Ureter (tissue), 1 donor: ENCODE results near the gene ZNF197. TPM values are rescaled to one million over a fixed set of nuclear protein-coding genes. Genes with fewer than 3 reads are reported as not detected.
"Not testable (repeated sequence)": the region's sequence is repeated elsewhere in the genome, so short reads cannot be mapped to it uniquely, and the experiment has no call there.

Experiments
- DNase-seq: peaks from one replicate; pipeline ENCODE4 v3.0.0-alpha.2; 2020; ENCODE audit warnings: low spot score
- total RNA-seq: library from RNA; stranded (reverse); gene quantifications from one replicate; pipeline ENCODE4 v1.2.4, GENCODE V29; 2023
- donor health status: DM: yes; HTN: yes; CAD: no.

The ZNF197 gene
- total RNA-seq = 23.6 TPM

- DNase-seq = peak; percentile 85
Measured at GRCh38 chr3:44624749-44625480, at the start of gene ZNF197. ZNF197 (plus strand) TSS chr3:44625036; CDS start chr3:44629155, 4,119 bp downstream.

- DNase-seq = no peak
Measured at GRCh38 chr3:44576613-44577012, 48.2 kb upstream of the ZNF197 start.

- not testable (repeated sequence) for DNase-seq
Measured at GRCh38 chr3:44577354-44577952, 47.4 kb upstream of the ZNF197 start.

- DNase-seq = not testable (repeated sequence)
Measured at GRCh38 chr3:44578316-44578715, 46.5 kb upstream of the ZNF197 start.

GRCh38 chr3:44578924-44579515 is 45.8 kb upstream of the ZNF197 start:
- DNase-seq = not testable (repeated sequence)

GRCh38 chr3:44579749-44580148 is 45.1 kb upstream of the ZNF197 start:
- DNase-seq = not testable (repeated sequence)

- not testable (repeated sequence) for DNase-seq
Measured at GRCh38 chr3:44580971-44581370, 43.9 kb upstream of the ZNF197 start.

GRCh38 chr3:44584646-44585501 is 40.0 kb upstream of the ZNF197 start, which contains the start of gene ZNF660:
ZNF660 (plus strand) TSS chr3:44584964; CDS start chr3:44594194, 9,230 bp downstream.
- peak; percentile 57 for DNase-seq

- no peak for DNase-seq
Measured at GRCh38 chr3:44596621-44597020, 28.2 kb upstream of the ZNF197 start.

- no peak for DNase-seq
Measured at GRCh38 chr3:44601749-44602148, 23.1 kb upstream of the ZNF197 start.

GRCh38 chr3:44612678-44613077 is 12.2 kb upstream of the ZNF197 start:
- DNase-seq = no peak

GRCh38 chr3:44628716-44629115 is 3.9 kb downstream of the ZNF197 start:
- no peak for DNase-seq

GRCh38 chr3:44632193-44632592 is 7.4 kb downstream of the ZNF197 start:
- DNase-seq = no peak

GRCh38 chr3:44642337-44642736 is 17.5 kb downstream of the ZNF197 start:
- DNase-seq = no peak

GRCh38 chr3:44643024-44643423 is 18.2 kb downstream of the ZNF197 start:
- DNase-seq = no peak

- no peak for DNase-seq
Measured at GRCh38 chr3:44647771-44648170, 22.9 kb downstream of the ZNF197 start.

- peak; percentile 77 for DNase-seq
Measured at GRCh38 chr3:44648564-44649229, 23.9 kb downstream of the ZNF197 start, which contains the start of gene ZNF35. ZNF35 (plus strand) TSS chr3:44648732; CDS start chr3:44651068, 2,336 bp downstream.

GRCh38 chr3:44649709-44650108 is 24.9 kb downstream of the ZNF197 start:
- DNase-seq = no peak

GRCh38 chr3:44654039-44654438 is 29.2 kb downstream of the ZNF197 start:
- no peak for DNase-seq

- no peak for DNase-seq
Measured at GRCh38 chr3:44659015-44659414, 34.2 kb downstream of the ZNF197 start.

GRCh38 chr3:44659434-44659833 is 34.6 kb downstream of the ZNF197 start:
- DNase-seq = no peak
